Measurements from ENCODE around the gene KIF13A.

Gene KIF13A

GRCh38 chr6:17872908-17873307 lies 114.5 kb downstream of the KIF13A start:
- no peak overlapping the region for H3K4me3 ChIP-seq (ENCODE audit: low read length)
- TF ChIP-seq CTCF (conservative IDR thresholded peaks at IDR 0.05; ENCODE audit: low read depth, low read length), result no peak
- no peak for DNase-seq (ENCODE audit: low read depth)

GRCh38 chr6:17871836-17872235 lies 115.6 kb downstream of the KIF13A start:
- DNase-seq (ENCODE audit: low read depth), result no peak
- H3K4me3 ChIP-seq (ENCODE audit: low read length), result no peak overlapping the region
- no peak for TF ChIP-seq CTCF (conservative IDR thresholded peaks at IDR 0.05; ENCODE audit: low read depth, low read length)

- no peak for TF ChIP-seq CTCF (conservative IDR thresholded peaks at IDR 0.05; ENCODE audit: low read depth, low read length)
- H3K4me3 ChIP-seq (ENCODE audit: low read length), result no peak overlapping the region
- no peak for DNase-seq (ENCODE audit: low read depth)
Measured at GRCh38 chr6:17871189-17871519, 116.3 kb downstream of the KIF13A start.

GRCh38 chr6:17870300-17871188 lies 116.9 kb downstream of the KIF13A start:
- DNase-seq (ENCODE audit: low read depth), result no peak
- TF ChIP-seq CTCF (conservative IDR thresholded peaks at IDR 0.05; ENCODE audit: low read depth, low read length), result no peak
- H3K4me3 ChIP-seq (ENCODE audit: low read length), result no peak overlapping the region

- no peak overlapping the region for H3K4me3 ChIP-seq (ENCODE audit: low read length)
Measured at GRCh38 chr6:17869753-17870050, 117.7 kb downstream of the KIF13A start.

GRCh38 chr6:17869010-17869752 lies 118.3 kb downstream of the KIF13A start:
- no peak for DNase-seq (ENCODE audit: low read depth)
- H3K4me3 ChIP-seq (ENCODE audit: low read length), result no peak overlapping the region
- no peak for TF ChIP-seq CTCF (conservative IDR thresholded peaks at IDR 0.05; ENCODE audit: low read depth, low read length)

More at GRCh38 chr6:17869753-17870050, 117.7 kb downstream of the KIF13A start:
- TF ChIP-seq CTCF (conservative IDR thresholded peaks at IDR 0.05; ENCODE audit: low read depth, low read length), result no peak
- no peak for DNase-seq (ENCODE audit: low read depth)

- no peak overlapping the region for H3K4me3 ChIP-seq (ENCODE audit: low read length)
- TF ChIP-seq CTCF (conservative IDR thresholded peaks at IDR 0.05; ENCODE audit: low read depth, low read length), result no peak
- peak; percentile 76 for DNase-seq (ENCODE audit: low read depth)
Measured at GRCh38 chr6:17867880-17868279, 119.6 kb downstream of the KIF13A start.
